Mucosa of descending colon (tissue), 3 donors: ENCODE measurements around the gene TNFRSF4. TPM values are rescaled to one million over a fixed set of nuclear protein-coding genes. Genes with fewer than 3 reads are reported as not detected.

ENCODE experiments used
- ATAC-seq: fragments of 200-7000 bp; cut with Tn5 transposase; one replicate; pipeline ENCODE4 v1.9.1; 2020; ENCODE audit warnings: mild to moderate bottlenecking, moderate library complexity
- DNase-seq, 3 donors: peaks; one replicate each; pipeline ENCODE4 v3.0.0-alpha.2; 2020
- H3K36me3 ChIP-seq: fragments of 200-600 bp; one replicate; pipeline ENCODE4 v1.8.0; 2021; ENCODE audit warnings: low read depth, mild to moderate bottlenecking
- H3K4me1 ChIP-seq: fragments of 200-600 bp; one replicate; pipeline ENCODE4 v1.8.0; 2021; ENCODE audit warnings: low read depth, mild to moderate bottlenecking
- H3K4me3 ChIP-seq: fragments of 200-600 bp; one replicate; pipeline ENCODE4 v1.8.0; 2021; ENCODE audit warnings: mild to moderate bottlenecking
- H3K9me3 ChIP-seq: fragments of 200-600 bp; one replicate; pipeline ENCODE4 v1.8.0; 2021; ENCODE audit warnings: mild to moderate bottlenecking
- CTCF ChIP-seq: fragments of 200-600 bp; IDR thresholded peaks from one replicate; pipeline ENCODE4 v1.8.0; 2022; ENCODE audit warnings: antibody characterized with exemption, mild to moderate bottlenecking
- intact Hi-C, 2 donors: fragments of 100-400 bp; cut with DNase I in 1 of 2; cut with micrococcal nuclease in 1 of 2; formaldehyde crosslinking; loops; one replicate each; pipeline versions ENCODE4 v1.11.0 to v1.11.1; 2022; cut with DNase I, micrococcal nuclease
- total RNA-seq, 3 donors: library from RNA; stranded (reverse); fragmentation: NEBNext Ultra II Directional in 2 of 3; extraction: Animal tissue kit (Norgen Biotek cat#: 25700) in 2 of 3; gene quantifications; one replicate each; pipeline versions ENCODE4 v1.2.1 to v1.2.4, GENCODE V29; 2021 to 2023
- donor health status: DM: no; HTN: no; CAD: no; lungs with moderate emphysema.
- donor health status: DM: no; HTN: no; CAD: no.
- donor health status: DM: no; HTN: yes; CAD: no.

Gene TNFRSF4
- total RNA-seq, 3 donors from 2014 or later = 0.69 to 1.2 (median 0.80) TPM

- peaks cover 17% of the 10 kb centered on the region for H3K4me1 ChIP-seq
These were observed 8.8 kb downstream of the TNFRSF4 start for GRCh38 chr1:1204998-1205768.

DNA sequence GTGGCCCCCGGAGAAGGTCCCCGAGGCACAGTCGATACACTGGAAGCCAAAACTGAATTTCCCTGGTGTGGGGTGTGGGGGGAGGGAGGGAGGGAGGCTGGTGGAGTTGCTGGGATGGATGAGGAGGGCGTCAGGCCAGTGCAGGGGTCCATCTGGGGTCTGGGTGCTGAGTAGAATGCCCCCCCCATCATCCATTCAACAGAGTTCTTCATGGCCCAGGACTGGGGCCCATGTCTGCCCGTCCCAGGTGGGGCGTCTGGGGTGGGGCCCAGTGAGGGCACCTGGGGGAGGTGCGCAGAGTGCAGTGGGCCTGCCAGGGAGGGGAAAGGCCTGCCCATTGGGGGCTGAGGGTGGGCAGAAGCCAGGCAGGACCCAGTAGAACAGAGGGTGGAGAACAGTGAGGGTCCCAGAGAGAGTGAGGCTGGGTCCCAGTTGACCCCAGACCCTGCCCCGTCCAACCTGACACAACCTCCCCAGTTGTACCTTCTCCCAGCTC lies 9.5 kb downstream of the TNFRSF4 start:
- peak in 1 of 3 donors; percentile 23 for DNase-seq
- intact Hi-C loops = no loop called here
- TF ChIP-seq CTCF = no peak
- no peak for ATAC-seq
- Histone ChIP-seq H3K9me3 (no peaks in the 10 kb centered on the region), H3K36me3 (no peaks in the 10 kb centered on the region), H3K4me1 (peaks cover 17% of the 10 kb centered on the region), H3K4me3 (no peak overlapping the region)

More at GRCh38 chr1:1204998-1205768, 8.8 kb downstream of the TNFRSF4 start:
- intact Hi-C loops = no loop called here
- ATAC-seq = no peak
- Histone ChIP-seq H3K36me3 (no peaks in the 10 kb centered on the region), H3K4me3 (no peak overlapping the region), H3K9me3 (no peaks in the 10 kb centered on the region)
- peak in 2 of 3 donors; percentile 23 to 48 for DNase-seq
- TF ChIP-seq CTCF = no peak

DNA sequence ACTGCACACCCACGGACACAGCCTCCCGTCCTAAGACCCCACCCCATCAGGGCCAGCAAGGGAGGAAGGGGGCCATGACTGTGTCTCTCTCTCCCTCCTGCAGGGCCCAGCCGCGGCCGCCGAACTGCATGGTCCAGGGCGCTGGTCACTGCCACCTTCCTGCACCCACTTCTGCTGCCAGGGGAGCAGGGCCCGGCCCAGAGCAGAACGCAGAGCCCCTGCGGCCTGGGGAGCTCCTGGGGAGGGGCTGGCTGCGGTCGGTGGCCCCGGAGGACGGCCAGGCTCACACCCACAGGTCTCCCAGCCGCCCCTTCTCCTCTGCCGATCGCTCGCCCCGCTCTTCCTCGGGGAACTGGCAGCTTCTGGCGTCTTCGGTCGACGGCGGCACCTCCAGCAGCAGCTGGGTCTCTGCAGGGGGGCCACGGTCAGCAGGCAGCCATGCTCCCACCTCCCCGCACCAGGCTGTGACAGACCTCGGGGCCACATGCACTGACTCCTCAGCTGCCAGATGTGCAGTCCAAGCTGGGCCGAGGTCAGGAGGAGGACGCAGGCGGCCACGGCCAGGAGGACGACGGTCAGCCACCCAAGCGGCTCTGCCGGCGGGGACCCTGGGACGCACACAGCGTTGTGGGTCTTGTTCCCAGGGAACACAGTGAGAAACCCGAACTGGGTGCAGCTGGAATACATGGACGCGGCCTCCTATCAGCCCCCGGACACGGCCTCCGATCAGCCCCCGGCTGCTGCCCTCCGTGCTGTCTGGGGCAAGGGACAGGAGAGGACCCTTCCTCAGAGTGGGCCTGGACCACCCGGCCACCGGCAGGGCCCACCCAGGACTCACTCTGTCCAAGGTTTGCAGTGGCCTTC lies 10.2 kb downstream of the TNFRSF4 start:
- H3K9me3 ChIP-seq = no peaks in the 10 kb centered on the region
- peaks cover 17% of the 10 kb centered on the region for H3K4me1 ChIP-seq
- no peak overlapping the region for H3K4me3 ChIP-seq
- H3K36me3 ChIP-seq = no peaks in the 10 kb centered on the region
- ATAC-seq = no peak
- intact Hi-C loops = no loop called here
- peak in 2 of 3 donors; percentile 22 to 48 for DNase-seq
- no peak for TF ChIP-seq CTCF

- no peaks in the 10 kb centered on the region for H3K36me3 ChIP-seq
- H3K4me1 ChIP-seq = peaks cover 12% of the 10 kb centered on the region
- H3K9me3 ChIP-seq = no peaks in the 10 kb centered on the region
- no peak overlapping the region for H3K4me3 ChIP-seq
- intact Hi-C loops = no loop called here
- no peak for TF ChIP-seq CTCF
- DNase-seq (peak in 2 of 3 donors; percentile 24 to 46), ATAC-seq (no peak)
These were observed 11.0 kb downstream of the TNFRSF4 start for GRCh38 chr1:1202831-1203560.
